ENCODE measurements around the gene MED31. TPM values are rescaled to one million over a fixed set of nuclear protein-coding genes. Genes with fewer than 3 reads are reported as not detected.
"Not testable (repeated sequence)": the region's sequence is repeated elsewhere in the genome, so short reads cannot be mapped to it uniquely, and the experiment has no call there.

The MED31 gene
- total RNA-seq (2014; rRNA removed; shearing (Covaris generic)) = 16.4 and 27.2 TPM in 2 replicates

- peak; percentile 90 for DNase-seq (ENCODE audit: low spot score)
- in situ Hi-C loops (cut with HindIII; ENCODE audit: low sequenced_read_pairs) = no loop called here
These were observed at the start of gene MED31, which contains the start of gene C17orf100 for GRCh38 chr17:6651354-6651918. TSS of gene MED31 (minus strand) at chr17:6651605. CDS start at chr17:6651528, 77 bp downstream. TSS of gene C17orf100 (plus strand) at chr17:6651762. CDS start at chr17:6651914, 152 bp downstream.

- in situ Hi-C loops (cut with HindIII; ENCODE audit: low sequenced_read_pairs) = no loop called here
These were observed 49.5 kb upstream of the MED31 start for GRCh38 chr17:6700948-6701307.

GRCh38 chr17:6699997-6700947 is 48.9 kb upstream of the MED31 start:
- in situ Hi-C loops (cut with HindIII; ENCODE audit: low sequenced_read_pairs) = no loop called here
- no peak for DNase-seq (ENCODE audit: low spot score)

More at GRCh38 chr17:6700948-6701307, 49.5 kb upstream of the MED31 start:
- no peak for DNase-seq (ENCODE audit: low spot score)

- DNase-seq (ENCODE audit: low spot score) = no peak
- in situ Hi-C loops (cut with HindIII; ENCODE audit: low sequenced_read_pairs) = no loop called here
These were observed 46.6 kb upstream of the MED31 start for GRCh38 chr17:6698004-6698403.

GRCh38 chr17:6696906-6697305 is 45.5 kb upstream of the MED31 start:
- in situ Hi-C loops (cut with HindIII; ENCODE audit: low sequenced_read_pairs) = no loop called here
- DNase-seq (ENCODE audit: low spot score) = no peak

GRCh38 chr17:6695565-6695964 is 44.2 kb upstream of the MED31 start:
- DNase-seq (ENCODE audit: low spot score) = no peak
- in situ Hi-C loops (cut with HindIII; ENCODE audit: low sequenced_read_pairs) = no loop called here

- in situ Hi-C loops (cut with HindIII; ENCODE audit: low sequenced_read_pairs) = no loop called here
- DNase-seq (ENCODE audit: low spot score) = no peak
These were observed 43.6 kb upstream of the MED31 start for GRCh38 chr17:6695051-6695450.

- in situ Hi-C loops (cut with HindIII; ENCODE audit: low sequenced_read_pairs); DNase-seq (ENCODE audit: low spot score): not testable (repeated sequence)
These were observed 40.6 kb upstream of the MED31 start for GRCh38 chr17:6691958-6692357.

- in situ Hi-C loops (cut with HindIII; ENCODE audit: low sequenced_read_pairs) = no loop called here
- no peak for DNase-seq (ENCODE audit: low spot score)
These were observed 40.1 kb upstream of the MED31 start for GRCh38 chr17:6691546-6691945.

- in situ Hi-C loops (cut with HindIII; ENCODE audit: low sequenced_read_pairs) = no loop called here
- DNase-seq (ENCODE audit: low spot score) = no peak
These were observed 39.2 kb upstream of the MED31 start for GRCh38 chr17:6690641-6691040.

GRCh38 chr17:6688944-6689343 is 37.5 kb upstream of the MED31 start:
- in situ Hi-C loops (cut with HindIII; ENCODE audit: low sequenced_read_pairs) = no loop called here
- DNase-seq (ENCODE audit: low spot score) = no peak

- DNase-seq (ENCODE audit: low spot score) = no peak
- in situ Hi-C loops (cut with HindIII; ENCODE audit: low sequenced_read_pairs) = no loop called here
These were observed 34.6 kb upstream of the MED31 start for GRCh38 chr17:6686026-6686425.

- DNase-seq (ENCODE audit: low spot score) = no peak
These were observed 33.7 kb upstream of the MED31 start for GRCh38 chr17:6684881-6685767.

GRCh38 chr17:6684460-6684783 is 33.0 kb upstream of the MED31 start:
- in situ Hi-C loops (cut with HindIII; ENCODE audit: low sequenced_read_pairs) = no loop called here
- no peak for DNase-seq (ENCODE audit: low spot score)

More at GRCh38 chr17:6684881-6685767, 33.7 kb upstream of the MED31 start:
- in situ Hi-C loops (cut with HindIII; ENCODE audit: low sequenced_read_pairs) = no loop called here

GRCh38 chr17:6683730-6684459 is 32.5 kb upstream of the MED31 start:
- in situ Hi-C loops (cut with HindIII; ENCODE audit: low sequenced_read_pairs) = no loop called here
- no peak for DNase-seq (ENCODE audit: low spot score)

GRCh38 chr17:6683081-6683684 is 31.8 kb upstream of the MED31 start:
- no peak for DNase-seq (ENCODE audit: low spot score)

GRCh38 chr17:6682339-6682738 is 30.9 kb upstream of the MED31 start:
- in situ Hi-C loops (cut with HindIII; ENCODE audit: low sequenced_read_pairs) = no loop called here
- no peak for DNase-seq (ENCODE audit: low spot score)

More at GRCh38 chr17:6683081-6683684, 31.8 kb upstream of the MED31 start:
- in situ Hi-C loops (cut with HindIII; ENCODE audit: low sequenced_read_pairs) = no loop called here

GRCh38 chr17:6681671-6682070 is 30.3 kb upstream of the MED31 start:
- in situ Hi-C loops (cut with HindIII; ENCODE audit: low sequenced_read_pairs) = no loop called here
- no peak for DNase-seq (ENCODE audit: low spot score)

- in situ Hi-C loops (cut with HindIII; ENCODE audit: low sequenced_read_pairs) = no loop called here
- DNase-seq (ENCODE audit: low spot score) = no peak
These were observed 29.8 kb upstream of the MED31 start for GRCh38 chr17:6681176-6681575.

Measured in G401 (cell line).